ENCODE data around the gene EZH1.
"Not testable (repeated sequence)": the region's sequence is repeated elsewhere in the genome, so short reads cannot be mapped to it uniquely, and the experiment has no call there.

EZH1 gene

GRCh38 chr17:42769964-42770363 lies 25.1 kb upstream of the EZH1 start:
- DNase-seq = not testable (repeated sequence)

GRCh38 chr17:42768006-42768405 lies 23.2 kb upstream of the EZH1 start:
- DNase-seq = not testable (repeated sequence)

- DNase-seq = no peak
Measured at GRCh38 chr17:42767512-42767911, 22.7 kb upstream of the EZH1 start.

GRCh38 chr17:42766124-42766523 lies 21.3 kb upstream of the EZH1 start:
- no peak for DNase-seq

GRCh38 chr17:42761638-42762037 lies 16.8 kb upstream of the EZH1 start:
- no peak for DNase-seq

DNA sequence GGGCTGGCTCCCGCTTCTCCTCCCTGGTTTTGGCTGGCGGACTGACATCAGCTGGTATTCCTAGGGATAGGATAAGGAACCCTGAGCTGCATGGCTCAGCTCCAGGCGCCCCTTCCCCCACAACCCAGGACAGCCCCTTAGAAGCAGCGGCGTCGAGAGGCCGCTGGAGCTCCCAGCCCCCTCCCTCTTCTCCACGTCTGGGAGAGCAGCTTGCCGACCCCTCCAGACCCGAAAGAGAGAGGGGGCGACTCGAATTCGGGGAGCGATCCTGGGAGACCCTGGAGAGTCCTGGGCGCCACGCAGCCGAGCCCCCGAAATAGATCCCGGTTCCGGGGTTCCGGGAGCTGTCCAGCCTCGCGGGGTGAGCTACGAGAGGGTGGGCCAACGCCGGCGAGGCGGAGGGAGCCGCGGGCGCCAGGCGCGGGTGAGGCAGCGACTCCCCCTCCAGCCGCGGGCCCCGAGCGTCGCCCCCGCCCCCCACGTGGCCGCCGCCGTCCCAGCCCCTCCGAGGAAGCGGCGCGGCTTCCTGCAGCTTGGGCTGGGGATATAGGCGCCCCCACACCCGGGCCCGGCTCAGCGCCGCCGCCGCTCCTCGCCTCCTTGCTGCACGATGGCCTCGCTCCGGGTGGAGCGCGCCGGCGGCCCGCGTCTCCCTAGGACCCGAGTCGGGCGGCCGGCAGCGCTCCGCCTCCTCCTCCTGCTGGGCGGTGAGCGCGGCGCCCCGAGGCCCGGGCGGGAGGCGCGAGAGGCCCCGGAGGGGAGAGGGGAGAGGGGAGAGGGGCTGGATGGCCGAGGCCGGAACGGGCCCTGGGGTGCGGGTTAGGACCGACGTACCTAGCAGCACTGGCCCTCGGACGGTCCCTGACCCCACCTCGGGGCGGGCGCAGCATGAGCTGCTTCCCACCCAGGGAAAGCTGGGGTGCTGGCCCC lies 16.1 kb upstream of the EZH1 start, which contains the start of gene RAMP2:
RAMP2 (plus strand) TSS at position 576 of the 930 bp plus-strand sequence; CDS start at position 611, 35 bp downstream.
- DNase-seq = no peak

DNA sequence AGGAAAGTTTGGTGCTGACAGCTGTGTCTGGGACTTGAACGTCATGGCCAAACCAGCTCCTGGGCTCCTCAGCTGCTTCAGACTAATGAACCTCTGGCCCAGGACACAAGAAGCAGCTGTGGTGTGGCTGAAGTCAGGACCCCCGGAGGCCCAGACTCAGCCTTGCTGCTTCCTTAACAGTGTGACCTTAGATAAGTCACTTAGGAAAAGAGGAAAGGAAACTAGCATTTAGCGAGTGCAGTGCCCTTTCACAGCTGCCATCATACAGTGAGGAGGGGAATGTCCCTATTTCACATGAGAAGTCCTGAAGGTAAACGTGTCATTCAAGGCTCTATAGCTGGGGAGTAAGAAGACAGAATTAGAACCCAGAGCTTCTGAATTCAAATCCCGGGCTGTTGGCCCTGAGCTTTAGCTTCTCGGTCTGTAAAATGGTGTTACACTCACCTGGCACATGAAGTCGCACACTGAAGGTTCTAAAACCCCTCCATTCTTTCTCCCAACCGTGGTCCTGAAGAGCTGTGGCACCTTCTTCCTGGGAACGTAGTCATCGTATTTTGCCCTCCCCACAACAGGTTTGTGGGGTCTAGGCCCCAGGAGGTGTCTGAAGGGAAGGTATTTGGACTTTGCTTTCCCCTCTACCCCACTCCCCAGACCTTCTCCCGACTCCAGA lies 15.3 kb upstream of the EZH1 start:
- DNase-seq = peak; percentile 69 to 79

DNA sequence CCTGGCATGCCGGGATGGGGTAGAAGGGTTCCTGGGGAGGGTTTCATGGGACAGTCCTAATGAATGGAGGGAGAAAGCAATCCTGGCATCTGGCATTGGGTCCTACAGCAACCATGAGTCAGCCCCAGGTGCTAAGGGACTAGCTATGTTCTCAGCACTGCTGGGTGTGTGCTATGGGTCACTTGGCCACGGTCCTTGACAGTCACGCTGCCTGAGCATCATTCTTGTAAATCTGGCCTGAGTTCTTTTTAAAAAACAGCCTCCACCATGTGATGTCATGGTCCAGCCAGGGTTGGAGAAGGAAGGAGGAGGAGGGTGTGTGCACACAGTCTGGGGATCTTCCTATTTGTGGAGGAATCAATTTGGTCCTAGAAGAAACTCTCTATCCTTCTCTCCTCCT lies 9.9 kb upstream of the EZH1 start:
- peak in 1 of 2 donors; percentile 22 for DNase-seq

DNA sequence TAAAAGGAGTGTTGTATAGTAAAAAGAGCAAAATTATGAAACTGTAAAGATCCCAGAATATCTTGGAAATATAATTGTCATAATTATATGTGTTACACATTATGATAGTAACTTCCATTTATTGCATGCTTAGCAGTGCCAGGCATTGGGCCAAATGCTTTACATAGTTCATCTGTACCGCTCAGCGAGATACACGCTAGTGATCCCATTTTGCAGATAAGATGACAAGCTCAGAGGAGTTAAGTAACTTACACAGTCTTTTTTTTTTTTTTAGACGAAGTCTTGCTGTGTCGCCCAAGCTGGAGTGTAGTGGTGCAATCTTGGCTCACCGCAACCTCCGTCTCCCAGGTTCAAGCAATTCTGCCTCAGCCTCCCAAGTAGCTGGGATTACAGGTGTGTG lies 6.8 kb upstream of the EZH1 start:
- no peak for DNase-seq

GRCh38 chr17:42750739-42751344 lies 6.0 kb upstream of the EZH1 start:
- peak; percentile 45 to 52 for DNase-seq

GRCh38 chr17:42748908-42749798 lies 4.3 kb upstream of the EZH1 start:
- no peak for DNase-seq

DNA sequence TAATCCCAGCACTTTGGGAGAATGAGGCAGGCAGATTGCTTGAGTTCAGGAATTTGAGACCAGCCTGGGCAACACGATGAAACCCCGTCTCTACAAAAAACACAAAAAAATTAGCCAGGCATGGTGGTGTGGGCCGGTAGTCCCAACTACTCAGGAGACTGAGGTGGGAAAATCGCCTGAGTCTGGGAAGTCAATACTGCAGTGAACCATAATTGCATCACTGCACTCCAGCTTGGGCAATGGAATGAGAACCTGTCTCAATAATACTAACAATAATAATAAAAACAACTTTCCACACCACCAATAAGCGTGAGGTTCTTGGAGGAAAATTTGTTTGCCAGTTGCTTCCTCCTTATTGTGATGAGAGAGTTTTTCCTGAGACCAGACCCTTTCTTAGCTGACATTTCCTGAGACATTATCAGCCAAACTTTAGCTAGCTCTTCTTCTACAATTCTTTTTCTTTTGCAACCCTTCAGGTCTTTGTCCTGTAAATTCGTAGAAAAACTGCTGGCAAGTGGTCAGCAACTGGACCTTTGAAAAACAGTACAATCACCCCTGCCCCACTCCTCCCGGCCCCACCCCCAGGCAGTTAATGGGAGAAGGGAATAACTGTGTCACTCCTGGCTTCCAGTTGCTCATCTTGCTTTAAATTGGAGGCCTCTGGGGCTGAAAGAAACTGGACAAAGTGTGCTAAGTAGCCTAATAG lies 3.5 kb upstream of the EZH1 start:
- no peak for DNase-seq

DNA sequence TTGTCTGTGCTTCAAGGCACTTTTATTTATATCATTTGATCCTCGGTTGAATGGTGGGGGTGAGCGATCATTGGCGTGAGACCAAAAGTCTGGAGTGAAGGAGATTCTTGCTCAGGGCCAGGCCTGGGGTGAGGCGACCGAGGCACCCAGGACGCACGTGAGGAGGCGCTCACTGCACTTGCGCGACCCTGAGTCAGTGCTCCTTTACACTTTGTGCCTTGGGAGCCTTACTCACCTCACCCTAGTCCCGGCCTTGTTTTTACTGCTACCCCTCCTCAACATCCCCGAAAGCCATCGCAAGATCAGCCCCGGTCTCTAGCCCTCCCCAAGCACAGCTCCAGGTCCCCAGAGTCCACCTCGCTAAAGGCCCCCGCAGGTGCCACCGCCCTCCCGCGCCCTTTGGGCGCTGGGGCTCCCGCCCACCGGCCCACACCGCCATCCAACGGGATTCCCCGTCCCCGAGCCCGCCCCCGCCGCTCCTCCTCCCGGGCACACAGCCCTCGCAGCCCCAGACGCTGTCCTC lies 496 bp downstream of the EZH1 start:
- DNase-seq = peak; percentile 30 to 38

GRCh38 chr17:42743595-42744282 lies 1.1 kb downstream of the EZH1 start:
- DNase-seq = no peak

- DNase-seq = not testable (repeated sequence)
Measured at GRCh38 chr17:42742916-42743315, 1.9 kb downstream of the EZH1 start.

DNA sequence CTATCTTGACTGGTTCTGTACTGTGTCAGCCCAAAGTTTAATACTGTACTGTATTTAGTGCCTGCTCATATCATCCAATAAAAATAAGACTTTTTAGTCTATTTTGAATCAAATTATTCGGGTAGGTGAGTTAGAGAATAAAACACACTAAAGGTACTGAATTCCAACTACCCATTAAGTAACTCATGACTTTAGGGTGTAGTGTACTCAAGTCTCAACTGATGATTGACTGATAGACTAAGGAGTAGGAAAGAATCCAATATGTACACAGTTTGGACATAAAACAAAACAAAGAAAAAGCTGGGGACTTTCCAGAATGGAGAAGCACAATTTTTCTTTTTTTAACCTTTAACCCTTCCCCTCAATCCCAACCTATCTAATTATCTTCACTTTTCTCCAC lies 4.1 kb downstream of the EZH1 start:
- peak in 1 of 2 donors; percentile 24 for DNase-seq

GRCh38 chr17:42725143-42725542 lies 19.7 kb downstream of the EZH1 start:
- no peak for DNase-seq

DNA sequence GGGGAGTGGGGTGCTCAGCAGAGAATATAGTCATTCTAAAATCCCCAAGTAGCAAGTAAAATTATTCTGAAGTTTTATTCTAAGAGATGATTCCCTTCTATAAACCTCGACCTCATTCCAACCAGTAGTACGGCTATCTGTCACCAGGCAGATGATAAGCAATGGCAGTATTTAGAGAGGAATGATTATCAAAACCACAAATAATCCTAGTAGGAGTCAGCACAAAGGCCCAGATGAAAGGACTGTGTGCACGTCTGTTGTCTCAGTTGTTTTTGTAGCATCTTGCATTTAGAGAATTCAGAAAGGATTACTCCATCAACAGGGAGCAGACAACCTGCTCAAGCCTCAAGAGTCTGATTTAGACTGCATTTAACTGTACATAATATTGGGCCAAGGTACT lies 21.2 kb downstream of the EZH1 start:
- DNase-seq = no peak

- peak; percentile 44 to 90 for DNase-seq
Measured at GRCh38 chr17:42720996-42721583, 23.8 kb downstream of the EZH1 start.

- no peak for DNase-seq
Measured at GRCh38 chr17:42709561-42709960, 35.3 kb downstream of the EZH1 start.

GRCh38 chr17:42708588-42708987 lies 36.3 kb downstream of the EZH1 start:
- no peak for DNase-seq
